Astrocyte (in vitro differentiated cells and primary cell): Measurements from ENCODE around the gene CMTM5. TPM values are rescaled to one million over a fixed set of nuclear protein-coding genes. Genes with fewer than 3 reads are reported as not detected.

Experiments
- DNase-seq: peaks from one replicate; pipeline ENCODE4 v3.0.0-alpha.2; 2010; ENCODE audit warnings: low read depth
- FAIRE-seq: peaks from 2 replicates; lab custom pipeline; 2011; peaks lifted over from hg19 to GRCh38; lab: Jason Lieb, UNC
- H2AFZ ChIP-seq: 2 replicates; pipeline ENCODE4 v1.6.0; 2012; ENCODE audit warnings: low read depth, low read length, inconsistent platforms
- H3K27ac ChIP-seq: 2 replicates; pipeline ENCODE4 v1.5.1; 2011; ENCODE audit warnings: low read depth, low read length, inconsistent platforms
- H3K27me3 ChIP-seq: 2 replicates; pipeline ENCODE4 v1.6.0; 2011; ENCODE audit warnings: low read length, inconsistent platforms; ENCODE audit not compliant: insufficient read depth
- H3K36me3 ChIP-seq: 2 replicates; pipeline ENCODE4 v1.5.1; 2011; ENCODE audit warnings: low read length, inconsistent platforms; ENCODE audit not compliant: insufficient read depth
- H3K4me1 ChIP-seq: 2 replicates; pipeline ENCODE4 v1.5.1; 2011; ENCODE audit warnings: low read length, inconsistent platforms; ENCODE audit not compliant: insufficient read depth
- H3K4me2 ChIP-seq: 2 replicates; pipeline ENCODE4 v1.6.0; 2012; ENCODE audit warnings: low read length, inconsistent platforms
- H3K4me3 ChIP-seq: 2 replicates; pipeline ENCODE4 v1.5.1; 2011; ENCODE audit warnings: low read depth, mild to moderate bottlenecking, low read length, inconsistent platforms; ENCODE audit not compliant: insufficient read depth
- H3K79me2 ChIP-seq: 2 replicates; pipeline ENCODE4 v1.6.0; 2012; ENCODE audit warnings: mild to moderate bottlenecking, low read length, inconsistent platforms; ENCODE audit not compliant: insufficient read depth
- H3K9ac ChIP-seq: 2 replicates; pipeline ENCODE4 v1.6.0; 2012; ENCODE audit warnings: mild to moderate bottlenecking, low read length, inconsistent platforms
- H3K9me3 ChIP-seq: 2 replicates; pipeline ENCODE4 v1.5.1; 2012; ENCODE audit warnings: low read depth, mild to moderate bottlenecking, low read length, inconsistent platforms; ENCODE audit not compliant: insufficient read depth
- H4K20me1 ChIP-seq: 2 replicates; pipeline ENCODE4 v1.6.0; 2012; ENCODE audit warnings: low read length, inconsistent platforms; ENCODE audit not compliant: insufficient read depth
- H3K27ac Mint-ChIP-seq: one replicate; pipeline ENCODE4 v1.8.0; 2021; ENCODE audit warnings: mild to moderate bottlenecking, mixed read lengths; ENCODE audit not compliant: unreplicated experiment
- H3K27me3 Mint-ChIP-seq: one replicate; pipeline ENCODE4 v1.8.0; 2021; ENCODE audit warnings: low read depth, mixed read lengths; ENCODE audit not compliant: unreplicated experiment
- H3K36me3 Mint-ChIP-seq: one replicate; pipeline ENCODE4 v1.8.0; 2021; ENCODE audit warnings: low read depth, mixed read lengths; ENCODE audit not compliant: unreplicated experiment
- H3K4me1 Mint-ChIP-seq: one replicate; pipeline ENCODE4 v1.8.0; 2021; ENCODE audit warnings: low read depth, mixed read lengths; ENCODE audit not compliant: unreplicated experiment
- H3K4me3 Mint-ChIP-seq: one replicate; pipeline ENCODE4 v1.8.0; 2021; ENCODE audit warnings: mild to moderate bottlenecking, moderate library complexity, mixed read lengths; ENCODE audit not compliant: unreplicated experiment
- H3K9me3 Mint-ChIP-seq: one replicate; pipeline ENCODE4 v1.8.0; 2021; ENCODE audit warnings: mild to moderate bottlenecking, mixed read lengths; ENCODE audit not compliant: unreplicated experiment
- CTCF ChIP-seq: IDR thresholded peaks from 2 replicates; pipeline ENCODE4 v1.5.1; 2011; ENCODE audit warnings: low read depth, mild to moderate bottlenecking, inconsistent platforms, low read length, moderate library complexity; ENCODE audit not compliant: insufficient read depth
- EZH2 ChIP-seq: IDR thresholded peaks from 2 replicates; pipeline ENCODE4 v1.6.1; 2012; ENCODE audit warnings: mild to moderate bottlenecking, low read length, inconsistent platforms; ENCODE audit not compliant: insufficient read depth
- total RNA-seq: library from RNA; stranded (reverse); gene quantifications from 2 replicates; pipeline ENCODE4 v1.2.1, GENCODE V29; 2021

CMTM5 gene
- total RNA-seq, 1 donor from 2014 or later, result not detected

DNA sequence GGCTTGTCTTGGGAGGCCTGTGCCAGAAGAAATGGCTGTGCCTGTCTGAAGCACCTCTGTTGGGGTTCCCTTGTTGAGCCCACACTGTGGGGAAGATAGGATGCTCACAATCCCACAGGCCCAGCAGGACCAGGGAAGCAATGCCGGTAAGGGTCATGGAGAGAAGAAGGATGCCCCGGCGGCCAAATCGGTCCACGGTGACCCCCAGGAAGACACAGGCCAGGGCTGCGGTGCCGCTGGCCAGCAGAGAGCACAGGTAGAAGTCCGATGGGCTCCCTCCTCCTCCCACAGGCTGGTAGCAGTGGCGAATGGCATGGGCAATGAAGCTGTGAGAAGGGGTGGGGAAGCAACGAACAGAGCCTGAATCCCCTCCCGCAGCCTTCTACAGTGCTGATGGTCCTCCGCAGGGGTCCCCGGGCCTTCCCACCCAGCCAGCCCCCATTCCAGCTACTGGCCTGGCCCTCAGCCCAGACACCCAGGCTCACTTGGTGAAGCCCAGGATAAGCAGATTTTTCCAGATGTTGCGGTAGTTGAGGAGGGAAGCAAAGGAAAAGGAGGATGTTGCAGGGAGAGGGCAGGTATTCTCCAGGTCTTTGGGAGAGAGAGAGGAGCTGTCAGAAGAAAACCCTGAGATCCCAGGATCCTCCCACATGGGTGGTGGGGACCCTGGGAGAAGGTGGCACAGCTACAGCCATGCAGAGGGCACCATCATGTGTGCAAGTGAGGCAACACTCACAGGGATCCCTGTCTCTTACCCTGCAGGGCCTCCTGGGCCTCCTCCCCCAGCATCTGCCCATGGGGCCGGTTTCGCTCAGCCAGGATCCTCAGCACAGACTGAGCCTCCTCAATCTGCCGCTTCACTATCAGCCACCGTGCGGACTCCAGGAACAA is 29.2 kb upstream of the CMTM5 start:
- FAIRE-seq (no peak), DNase-seq (no peak)
- no peak overlapping the region for H3K4me3 Mint-ChIP-seq
- Histone ChIP-seq H3K4me2 (no peak overlapping the region), H3K9ac (no peak overlapping the region), H2AFZ (no peak overlapping the region), H3K4me3 (no peak overlapping the region), H3K27ac (no peak overlapping the region), H3K79me2 (no peaks in the 10 kb centered on the region), H3K4me1 (no peaks in the 10 kb centered on the region), H3K27me3 (no peaks in the 10 kb centered on the region), H3K9me3 (no peaks in the 10 kb centered on the region), H3K36me3 (no peaks in the 10 kb centered on the region), H4K20me1 (peaks cover 5% of the 10 kb centered on the region)
- peaks cover 7% of the 10 kb centered on the region for H3K27me3 Mint-ChIP-seq
- H3K4me1 Mint-ChIP-seq, result no peaks in the 10 kb centered on the region
- TF ChIP-seq EZH2 (no peak), CTCF (no peak)
- peaks cover 2% of the 10 kb centered on the region for H3K9me3 Mint-ChIP-seq
- H3K36me3 Mint-ChIP-seq, result peaks cover 21% of the 10 kb centered on the region
- peak overlapping the region; percentile 69 for H3K27ac Mint-ChIP-seq

DNA sequence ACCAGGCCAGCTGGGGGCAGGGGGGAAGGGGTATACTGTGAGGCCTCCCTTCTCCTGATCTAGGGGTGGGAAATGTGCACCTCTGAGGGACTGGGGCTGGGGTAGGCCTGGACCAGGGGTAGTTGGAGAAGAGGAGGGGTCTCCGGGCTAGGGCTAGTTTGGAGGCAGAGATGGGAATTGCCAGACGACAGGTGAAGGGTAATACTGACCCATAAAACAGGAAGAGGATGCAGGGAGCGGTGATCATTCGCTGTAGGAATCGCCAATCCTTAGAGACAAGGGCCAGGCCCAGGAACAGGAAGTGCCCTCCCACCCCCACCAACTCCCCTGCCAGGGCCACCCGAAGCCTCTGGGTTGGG is 28.6 kb upstream of the CMTM5 start:
- Histone ChIP-seq H4K20me1 (peaks cover 5% of the 10 kb centered on the region), H3K4me3 (no peak overlapping the region), H3K4me2 (no peak overlapping the region), H3K4me1 (no peaks in the 10 kb centered on the region), H3K79me2 (no peaks in the 10 kb centered on the region), H3K9ac (no peak overlapping the region), H2AFZ (no peak overlapping the region), H3K27me3 (no peaks in the 10 kb centered on the region), H3K9me3 (no peaks in the 10 kb centered on the region), H3K36me3 (no peaks in the 10 kb centered on the region), H3K27ac (no peak overlapping the region)
- no peak for DNase-seq
- peaks cover 4% of the 10 kb centered on the region for H3K9me3 Mint-ChIP-seq
- FAIRE-seq, result no peak
- no peak overlapping the region for H3K27ac Mint-ChIP-seq
- H3K4me1 Mint-ChIP-seq, result peaks cover 2% of the 10 kb centered on the region
- H3K36me3 Mint-ChIP-seq, result peaks cover 21% of the 10 kb centered on the region
- H3K4me3 Mint-ChIP-seq, result no peak overlapping the region
- H3K27me3 Mint-ChIP-seq, result peaks cover 7% of the 10 kb centered on the region
- no peak for TF ChIP-seq CTCF
- TF ChIP-seq EZH2, result no peak
